Caco-2 (cell line): ENCODE measurements around the gene FUT8. TPM values are rescaled to one million over a fixed set of nuclear protein-coding genes. Genes with fewer than 3 reads are reported as not detected.

Source experiments
- BruUV-seq: library from RNA; stranded (reverse); fragments of 400-500 nt; replicated peaks from 2 replicates; lab custom pipeline; 2021; lab: Mats Ljungman, UMichigan
- CTCF ChIA-PET: fragments of 300-600 bp; sonication (Branson Sonifier 250); formaldehyde crosslinking; loops from one replicate; lab custom pipeline; 2022; ENCODE audit warnings: antibody characterized with exemption; lab: Charles Lee
- POLR2A ChIA-PET: fragments of 300-600 bp; sonication (Branson Sonifier 250); formaldehyde crosslinking; loops from one replicate; lab custom pipeline; 2022; ENCODE audit warnings: antibody characterized with exemption; lab: Charles Lee
- DNase-seq, 2 experiments: peaks; one replicate each; pipeline versions ENCODE4 v3.0.0 to v3.0.0-alpha.2; 2020 to 2022
- H3K27me3 ChIP-seq: replicated peaks from 2 replicates; pipeline ENCODE4 v1.6.0; 2011; ENCODE audit warnings: low read length; ENCODE audit not compliant: control insufficient read depth, insufficient read depth
- H3K36me3 ChIP-seq: 2 replicates; pipeline ENCODE4 v1.5.1; 2011; ENCODE audit warnings: low read length; ENCODE audit not compliant: control insufficient read depth, insufficient read depth
- H3K4me1 ChIP-seq: fragments of 250-450 bp; sonication (Bioruptor Pico); 2 replicates; pipeline ENCODE4 v1.5.1; 2020; ENCODE audit warnings: mild to moderate bottlenecking
- H3K4me3 ChIP-seq: 2 replicates; pipeline ENCODE4 v1.5.1; 2011; ENCODE audit warnings: low read depth, mild to moderate bottlenecking, control low read depth, low read length
- H3K9me3 ChIP-seq: fragments of 250-450 bp; sonication (Bioruptor Pico); 2 replicates; pipeline ENCODE4 v1.5.1; 2020; ENCODE audit warnings: mild to moderate bottlenecking, moderate library complexity
- H3K27ac Mint-ChIP-seq: one replicate; pipeline ENCODE4 v1.8.0; 2022; ENCODE audit warnings: mixed read lengths; ENCODE audit not compliant: unreplicated experiment
- H3K27me3 Mint-ChIP-seq: one replicate; pipeline ENCODE4 v1.8.0; 2022; ENCODE audit warnings: mixed read lengths; ENCODE audit not compliant: insufficient read depth, unreplicated experiment
- H3K36me3 Mint-ChIP-seq: one replicate; pipeline ENCODE4 v1.8.0; 2022; ENCODE audit warnings: mild to moderate bottlenecking, mixed read lengths; ENCODE audit not compliant: insufficient read depth, unreplicated experiment
- H3K4me1 Mint-ChIP-seq: one replicate; pipeline ENCODE4 v1.8.0; 2022; ENCODE audit warnings: low read depth, mixed read lengths; ENCODE audit not compliant: unreplicated experiment
- H3K4me3 Mint-ChIP-seq: one replicate; pipeline ENCODE4 v1.8.0; 2022; ENCODE audit warnings: mild to moderate bottlenecking, moderate library complexity, mixed read lengths; ENCODE audit not compliant: unreplicated experiment
- H3K9me3 Mint-ChIP-seq: one replicate; pipeline ENCODE4 v1.8.0; 2022; ENCODE audit warnings: mixed read lengths; ENCODE audit not compliant: unreplicated experiment
- intact Hi-C: fragments of 100-400 bp; cut with micrococcal nuclease; formaldehyde crosslinking; loops from one replicate; pipeline ENCODE4 v1.10.0; 2022; ENCODE audit not compliant: unreplicated experiment
- total RNA-seq: library from RNA; stranded (reverse); gene quantifications from 2 replicates; pipeline ENCODE4 v1.2.3, GENCODE V29; 2022
- TF ChIP-seq, protein P1 (sequence below), 2 experiments: fragments of 200-600 bp in 1 of 2; IDR thresholded peaks; 1 replicate in 1 of 2; 2 replicates in 1 of 2; pipeline versions ENCODE4 v1.5.1 to v1.8.0; 2011 to 2022; ENCODE audit warnings: antibody characterized with exemption in 1 of 2, control low read depth in 1 of 2, inconsistent platforms in 1 of 2, low read depth in 1 of 2, low read length in 1 of 2, mild to moderate bottlenecking in 1 of 2, moderate library complexity in 1 of 2; ENCODE audit not compliant: insufficient read depth in 1 of 2, severe bottlenecking in 1 of 2, unreplicated experiment in 1 of 2

Gene FUT8
- total RNA-seq, 1 experiment from 2014 or later: 67.1 TPM

DNA sequence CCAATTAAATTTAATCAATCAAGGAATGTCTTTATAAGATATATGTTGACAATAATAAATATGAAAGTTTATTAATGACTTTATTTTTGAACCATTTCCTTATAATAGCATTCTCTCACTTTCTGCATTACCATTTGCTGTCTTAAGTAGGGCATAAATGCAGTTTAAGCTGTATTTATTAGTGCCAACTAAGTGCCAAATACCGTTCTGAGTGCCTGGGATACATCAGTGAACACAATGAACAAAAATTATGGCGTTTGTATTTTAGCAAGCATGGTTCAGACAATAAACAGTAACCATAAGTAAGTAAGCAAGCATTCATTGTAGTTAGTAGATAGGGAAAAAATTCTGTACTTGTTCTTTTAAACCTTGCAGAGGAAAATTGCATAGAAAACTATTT lies 145.8 kb downstream of the FUT8 start:
- TF ChIP-seq, protein P1, sequence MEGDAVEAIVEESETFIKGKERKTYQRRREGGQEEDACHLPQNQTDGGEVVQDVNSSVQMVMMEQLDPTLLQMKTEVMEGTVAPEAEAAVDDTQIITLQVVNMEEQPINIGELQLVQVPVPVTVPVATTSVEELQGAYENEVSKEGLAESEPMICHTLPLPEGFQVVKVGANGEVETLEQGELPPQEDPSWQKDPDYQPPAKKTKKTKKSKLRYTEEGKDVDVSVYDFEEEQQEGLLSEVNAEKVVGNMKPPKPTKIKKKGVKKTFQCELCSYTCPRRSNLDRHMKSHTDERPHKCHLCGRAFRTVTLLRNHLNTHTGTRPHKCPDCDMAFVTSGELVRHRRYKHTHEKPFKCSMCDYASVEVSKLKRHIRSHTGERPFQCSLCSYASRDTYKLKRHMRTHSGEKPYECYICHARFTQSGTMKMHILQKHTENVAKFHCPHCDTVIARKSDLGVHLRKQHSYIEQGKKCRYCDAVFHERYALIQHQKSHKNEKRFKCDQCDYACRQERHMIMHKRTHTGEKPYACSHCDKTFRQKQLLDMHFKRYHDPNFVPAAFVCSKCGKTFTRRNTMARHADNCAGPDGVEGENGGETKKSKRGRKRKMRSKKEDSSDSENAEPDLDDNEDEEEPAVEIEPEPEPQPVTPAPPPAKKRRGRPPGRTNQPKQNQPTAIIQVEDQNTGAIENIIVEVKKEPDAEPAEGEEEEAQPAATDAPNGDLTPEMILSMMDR (IDR thresholded peaks at IDR 0.05; ENCODE audit: insufficient read depth in 1 of 2, low read depth in 1 of 2, low read length in 1 of 2, severe bottlenecking in 1 of 2, unreplicated experiment in 1 of 2): no peak
- BruUV-seq: no TSS peak
- Histone ChIP-seq H3K27me3 (no peaks in the 10 kb centered on the region), H3K4me1 (peaks cover 18% of the 10 kb centered on the region), H3K9me3 (no peaks in the 10 kb centered on the region), H3K36me3 (no peaks in the 10 kb centered on the region), H3K4me3 (no peak overlapping the region)
- Mint-ChIP-seq H3K27me3 (no peaks in the 10 kb centered on the region), H3K4me3 (no peak overlapping the region), H3K4me1 (no peaks in the 10 kb centered on the region), H3K36me3 (peaks cover 6% of the 10 kb centered on the region), H3K9me3 (no peaks in the 10 kb centered on the region), H3K27ac (no peak overlapping the region)
- no peak for DNase-seq
- POLR2A ChIA-PET: no interaction called here
- CTCF ChIA-PET: no interaction called here
- intact Hi-C loops: no loop called here

DNA sequence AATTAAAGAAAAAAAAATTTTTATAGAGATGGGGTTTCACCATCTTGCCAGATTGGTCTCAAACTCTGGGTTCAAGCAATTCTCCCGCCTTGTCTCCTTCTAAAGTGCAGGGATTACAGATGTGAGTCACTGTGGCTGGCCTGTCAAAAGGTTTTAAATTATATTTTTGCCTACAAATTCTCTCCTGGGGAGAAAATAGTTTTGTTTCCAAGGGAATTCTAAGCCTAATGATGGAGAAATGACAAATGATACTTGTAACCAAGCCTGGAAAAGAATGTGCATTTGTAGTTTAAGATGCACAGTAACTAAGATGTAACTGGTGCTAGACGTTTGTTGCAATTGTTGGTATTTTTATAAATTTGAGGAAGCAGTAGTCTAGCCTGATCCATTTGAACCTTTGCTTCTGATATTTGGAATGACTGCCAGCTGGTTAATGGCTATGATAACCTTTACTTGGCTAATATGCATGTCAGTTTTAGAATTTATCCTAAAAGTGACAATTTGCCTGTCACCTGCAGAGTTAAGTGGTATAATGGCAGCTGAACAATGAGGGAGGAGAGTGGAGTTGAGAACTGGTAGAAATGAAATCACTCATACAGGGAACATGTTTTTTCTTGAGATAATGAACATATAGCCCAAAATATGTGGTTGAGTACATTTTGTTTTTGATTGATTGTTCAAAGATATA lies 148.0 kb downstream of the FUT8 start:
- H3K9me3 Mint-ChIP-seq: no peaks in the 10 kb centered on the region
- DNase-seq: no peak
- intact Hi-C loops: no loop called here
- TF ChIP-seq, protein P1 (IDR thresholded peaks at IDR 0.05; ENCODE audit: insufficient read depth in 1 of 2, low read depth in 1 of 2, low read length in 1 of 2, severe bottlenecking in 1 of 2, unreplicated experiment in 1 of 2): no peak
- Histone ChIP-seq H3K36me3 (no peaks in the 10 kb centered on the region), H3K4me3 (no peak overlapping the region), H3K4me1 (peaks cover 4% of the 10 kb centered on the region), H3K27me3 (no peaks in the 10 kb centered on the region), H3K9me3 (no peaks in the 10 kb centered on the region)
- H3K27ac Mint-ChIP-seq: no peak overlapping the region
- no peak overlapping the region for H3K4me3 Mint-ChIP-seq
- no TSS peak for BruUV-seq
- POLR2A ChIA-PET: no interaction called here
- H3K4me1 Mint-ChIP-seq: no peaks in the 10 kb centered on the region
- H3K36me3 Mint-ChIP-seq: peaks cover 12% of the 10 kb centered on the region
- no peaks in the 10 kb centered on the region for H3K27me3 Mint-ChIP-seq
- CTCF ChIA-PET: no interaction called here

DNA sequence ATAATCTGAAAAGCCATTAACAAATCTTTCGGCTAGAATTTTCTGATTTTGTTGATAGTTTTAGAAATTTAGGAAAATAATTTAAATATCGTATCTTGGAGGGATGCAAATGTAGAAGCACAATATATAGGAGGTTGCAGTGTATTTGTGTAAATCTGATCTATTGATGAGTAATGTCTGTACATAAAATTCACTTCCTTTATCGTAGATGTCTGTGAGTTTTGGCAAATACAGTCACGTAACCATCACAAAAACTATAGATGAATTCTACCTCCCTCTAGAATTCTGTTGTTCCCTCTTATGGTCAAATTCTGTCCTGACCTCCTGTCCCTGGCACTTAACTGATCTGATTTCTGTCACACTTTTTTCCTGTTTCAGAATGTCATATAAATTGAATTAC lies 151.8 kb downstream of the FUT8 start:
- Histone ChIP-seq H3K36me3 (no peaks in the 10 kb centered on the region), H3K9me3 (no peaks in the 10 kb centered on the region), H3K27me3 (no peaks in the 10 kb centered on the region), H3K4me1 (no peaks in the 10 kb centered on the region), H3K4me3 (no peak overlapping the region)
- Mint-ChIP-seq H3K4me1 (no peaks in the 10 kb centered on the region), H3K9me3 (no peaks in the 10 kb centered on the region), H3K36me3 (peaks cover 18% of the 10 kb centered on the region), H3K27ac (no peak overlapping the region), H3K4me3 (no peak overlapping the region), H3K27me3 (no peaks in the 10 kb centered on the region)
- ChIA-PET POLR2A (no interaction called here), CTCF (no interaction called here)
- TF ChIP-seq, protein P1 (IDR thresholded peaks at IDR 0.05; ENCODE audit: insufficient read depth in 1 of 2, low read depth in 1 of 2, low read length in 1 of 2, severe bottlenecking in 1 of 2, unreplicated experiment in 1 of 2): no peak
- BruUV-seq: no TSS peak
- no peak for DNase-seq
- intact Hi-C loops: no loop called here
